Upper lobe of left lung (tissue), 6 donors: ENCODE measurements around the gene LIPA. TPM values are rescaled to one million over a fixed set of nuclear protein-coding genes. Genes with fewer than 3 reads are reported as not detected.
"Not testable (repeated sequence)": the region's sequence is repeated elsewhere in the genome, so short reads cannot be mapped to it uniquely, and the experiment has no call there.

Experiments used
- ATAC-seq, 2 donors: fragments of 200-7000 bp; cut with Tn5 transposase; one replicate each; pipeline ENCODE4 v1.9.1; 2022; ENCODE audit warnings: mild to moderate bottlenecking in 2 of 2, moderate library complexity in 2 of 2; ENCODE audit not compliant: low FRiP score in 2 of 2
- DNase-seq, 2 donors: peaks; one replicate each; pipeline ENCODE4 v3.0.0-alpha.2; 2019 to 2020
- H3K27ac ChIP-seq, 4 donors: fragments of 200-600 bp; sonication (generic); one replicate each; pipeline ENCODE4 v1.5.1; 2016 to 2019
- H3K27me3 ChIP-seq, 4 donors: fragments of 200-600 bp; sonication (generic); one replicate each; pipeline ENCODE4 v1.5.1; 2017 to 2019
- H3K36me3 ChIP-seq, 4 donors: fragments of 200-600 bp; sonication (generic); one replicate each; pipeline ENCODE4 v1.5.1; 2016 to 2019
- H3K4me1 ChIP-seq, 4 donors: fragments of 200-600 bp; sonication (generic); one replicate each; pipeline ENCODE4 v1.5.1; 2018 to 2019
- H3K4me3 ChIP-seq, 4 donors: fragments of 200-600 bp; sonication (generic); one replicate each; pipeline ENCODE4 v1.5.1; 2017 to 2019; ENCODE audit warnings: mild to moderate bottlenecking in 2 of 4, moderate library complexity in 1 of 4
- H3K9me3 ChIP-seq, 4 donors: fragments of 200-600 bp; sonication (generic); one replicate each; pipeline ENCODE4 v1.5.1; 2018 to 2019
- CTCF ChIP-seq, 6 experiments: fragments of 450-650 bp in 4 of 6; fragments of 200-600 bp in 2 of 6; sonication (generic) in 2 of 6; IDR thresholded peaks; one replicate each; pipeline ENCODE4 v1.5.1; 2016 to 2019; ENCODE audit warnings: antibody characterized with exemption in 6 of 6
- EP300 ChIP-seq, 4 donors: sonication (generic); formaldehyde crosslinking; IDR thresholded peaks; one replicate each; pipeline ENCODE4 v1.5.1; 2017; ENCODE audit warnings: antibody characterized with exemption in 4 of 4, control low read depth in 2 of 4
- POLR2A ChIP-seq, 4 donors: fragments of 450-650 bp; IDR thresholded peaks; one replicate each; pipeline ENCODE4 v1.5.1; 2016 to 2017; ENCODE audit warnings: antibody characterized with exemption in 4 of 4, mild to moderate bottlenecking in 2 of 4
- POLR2AphosphoS5 ChIP-seq, 2 donors: sonication (generic); formaldehyde crosslinking; IDR thresholded peaks; one replicate each; pipeline ENCODE4 v1.5.1; 2017; ENCODE audit warnings: antibody characterized with exemption in 2 of 2
- WGBS, 2 donors: methylation state at CpG; one replicate each; pipeline ENCODE4 v1.1.5; 2017 to 2018; 5-methylcytosine and 5-hydroxymethylcytosine counted together
- total RNA-seq, 6 donors: library from RNA; depleted of rRNA in 4 of 6; stranded (reverse); fragments of >200 nt in 4 of 6; gene quantifications; one replicate each; pipeline versions ENCODE4 v1.1.0 to v1.2.1, GENCODE V29; 2016 to 2021
- donor health status: DM: no; HTN: no; CAD: no; lungs with moderate emphysema.
- donor health status: DM: no; HTN: yes; CAD: no; lungs with severe emphysema.

LIPA gene
- total RNA-seq, 6 donors from 2014 or later: 28.5 to 129 (median 70.6) TPM

GRCh38 chr10:89250865-89251408 lies 638 bp downstream of the LIPA start:
- ATAC-seq: no peak
- peak overlapping the region; percentile 66 to 97 (median 87) for H3K4me3 ChIP-seq
- peak in 1 of 2 donors; percentile 35 for DNase-seq

GRCh38 chr10:89248990-89249389 lies 2.6 kb downstream of the LIPA start:
- Histone ChIP-seq H3K27me3 (no peaks in the 10 kb centered on the region), H3K9me3 (no peaks in the 10 kb centered on the region), H3K36me3 (peaks cover 0 to 2% (median 0%) of the 10 kb centered on the region in 4 donors), H3K27ac (no peak overlapping the region), H3K4me3 (no peak overlapping the region), H3K4me1 (peaks cover 9 to 14% (median 10%) of the 10 kb centered on the region in 4 donors)
- no peak for TF ChIP-seq POLR2A (IDR thresholded peaks at IDR 0.05)
- TF ChIP-seq CTCF (IDR thresholded peaks at IDR 0.05): no peak
- TF ChIP-seq POLR2AphosphoS5 (IDR thresholded peaks at IDR 0.05): no peak
- no peak for TF ChIP-seq EP300 (IDR thresholded peaks at IDR 0.05)
- DNase-seq (no peak), ATAC-seq (no peak)
- WGBS, 2 donors: 64 to 65% methylated on average over 3 of the region's 3 CpGs

More at GRCh38 chr10:89250865-89251408, 638 bp downstream of the LIPA start:
- TF ChIP-seq POLR2AphosphoS5 (IDR thresholded peaks at IDR 0.05): no peak
- no peak for TF ChIP-seq POLR2A (IDR thresholded peaks at IDR 0.05)
- TF ChIP-seq EP300 (IDR thresholded peaks at IDR 0.05): no peak
- no peak for TF ChIP-seq CTCF (IDR thresholded peaks at IDR 0.05)
- Histone ChIP-seq H3K27me3 (no peaks in the 10 kb centered on the region), H3K4me1 (peaks cover 9 to 14% (median 10%) of the 10 kb centered on the region in 4 donors), H3K36me3 (no peaks in the 10 kb centered on the region), H3K27ac (peak overlapping the region; percentile 58 to 87 (median 75)), H3K9me3 (no peaks in the 10 kb centered on the region)
- WGBS, 2 donors: 26 to 31% methylated on average over 12 to 13 of the region's 13 CpGs

- not testable (repeated sequence) for H3K4me3 ChIP-seq, ATAC-seq, H3K27ac ChIP-seq, DNase-seq, H3K9me3 ChIP-seq, H3K27me3 ChIP-seq, H3K36me3 ChIP-seq
- WGBS, 2 donors: 92 to 98% methylated on average over 2 of the region's 2 CpGs
- H3K4me1 ChIP-seq: peaks cover 10 to 14% (median 11%) of the 10 kb centered on the region in 4 donors
These were observed 4.0 kb downstream of the LIPA start for GRCh38 chr10:89247623-89248022.

GRCh38 chr10:89245802-89246201 lies 5.8 kb downstream of the LIPA start:
- no peak for ATAC-seq
- Histone ChIP-seq H3K36me3 (peaks cover 0 to 2% (median 0%) of the 10 kb centered on the region in 4 donors), H3K27me3 (no peaks in the 10 kb centered on the region), H3K4me1 (peaks cover 6 to 22% (median 18%) of the 10 kb centered on the region in 4 donors), H3K27ac (no peak overlapping the region), H3K9me3 (no peaks in the 10 kb centered on the region), H3K4me3 (no peak overlapping the region)
- 67 to 77% methylated on average over 4 of the region's 4 CpGs for WGBS, 2 donors
- no peak for DNase-seq
- TF ChIP-seq POLR2AphosphoS5 (IDR thresholded peaks at IDR 0.05) (no peak), EP300 (IDR thresholded peaks at IDR 0.05) (no peak), POLR2A (IDR thresholded peaks at IDR 0.05) (no peak), CTCF (IDR thresholded peaks at IDR 0.05) (no peak)

GRCh38 chr10:89242840-89243568 lies 8.6 kb downstream of the LIPA start:
- H3K36me3 ChIP-seq: peaks cover 0 to 10% (median 4%) of the 10 kb centered on the region in 4 donors
- no peaks in the 10 kb centered on the region for H3K9me3 ChIP-seq
- H3K4me1 ChIP-seq: peaks cover 0 to 15% (median 11%) of the 10 kb centered on the region in 4 donors
- DNase-seq: peak in 1 of 2 donors; percentile 36
- peak overlapping the region in 3 of 4 donors; percentile 19 to 54 (median 24) for H3K27ac ChIP-seq
- no peak for TF ChIP-seq EP300 (IDR thresholded peaks at IDR 0.05)
- TF ChIP-seq POLR2A (IDR thresholded peaks at IDR 0.05): no peak
- no peak for TF ChIP-seq POLR2AphosphoS5 (IDR thresholded peaks at IDR 0.05)
- no peak for TF ChIP-seq CTCF (IDR thresholded peaks at IDR 0.05)
- no peak overlapping the region for H3K4me3 ChIP-seq
- peak; percentile 58 to 71 for ATAC-seq
- H3K27me3 ChIP-seq: no peaks in the 10 kb centered on the region
- WGBS, 2 donors: 37 to 48% methylated on average over 8 of the region's 8 CpGs
